Mesendoderm (in vitro differentiated cells): ENCODE data around the gene F13A1.

Experiments
- DNase-seq: peaks from one replicate; pipeline ENCODE4 v3.0.0; 2013
- H2AK5ac ChIP-seq: 2 replicates; pipeline ENCODE4 v1.6.1; 2013; ENCODE audit warnings: low read length, inconsistent platforms
- H2BK120ac ChIP-seq: 2 replicates; pipeline ENCODE4 v1.6.1; 2013; ENCODE audit warnings: low read depth, mild to moderate bottlenecking, low read length, moderate library complexity, mixed read lengths
- H2BK15ac ChIP-seq: replicated peaks from 2 replicates; pipeline ENCODE4 v1.6.1; 2013; ENCODE audit warnings: low read depth, mild to moderate bottlenecking, moderate library complexity
- H2BK5ac ChIP-seq: 2 replicates; pipeline ENCODE4 v1.6.1; 2013; ENCODE audit warnings: low read length, inconsistent platforms
- H3K18ac ChIP-seq: 2 replicates; pipeline ENCODE4 v1.6.1; 2013; ENCODE audit warnings: mild to moderate bottlenecking, low read length, mixed read lengths
- H3K23ac ChIP-seq: one replicate; pipeline ENCODE4 v1.6.1; 2013; ENCODE audit warnings: low read length
- H3K27ac ChIP-seq: 2 replicates; pipeline ENCODE4 v1.5.1; 2013; ENCODE audit warnings: low read depth, mild to moderate bottlenecking, inconsistent platforms, low read length, moderate library complexity
- H3K27me3 ChIP-seq: 2 replicates; pipeline ENCODE4 v1.6.1; 2013; ENCODE audit warnings: low read length, control low read depth, mild to moderate bottlenecking, inconsistent platforms; ENCODE audit not compliant: insufficient read depth, poor library complexity
- H3K36me3 ChIP-seq: 2 replicates; pipeline ENCODE4 v1.6.1; 2013; ENCODE audit warnings: low read length, inconsistent platforms; ENCODE audit not compliant: control insufficient read depth, insufficient read depth
- H3K4ac ChIP-seq: one replicate; pipeline ENCODE4 v1.6.1; 2013; ENCODE audit warnings: low read depth, mild to moderate bottlenecking, low read length, moderate library complexity
- H3K4me1 ChIP-seq: 2 replicates; pipeline ENCODE4 v1.6.1; 2013; ENCODE audit warnings: low read depth, low read length, inconsistent platforms; ENCODE audit not compliant: control insufficient read depth
- H3K4me2 ChIP-seq: 2 replicates; pipeline ENCODE4 v1.6.1; 2013; ENCODE audit warnings: low read length
- H3K4me3 ChIP-seq: 2 replicates; pipeline ENCODE4 v1.5.1; 2013; ENCODE audit warnings: mild to moderate bottlenecking, low read length
- H3K56ac ChIP-seq: one replicate; pipeline ENCODE4 v1.6.1; 2013; ENCODE audit warnings: low read length
- H3K79me1 ChIP-seq: 2 replicates; pipeline ENCODE4 v1.6.1; 2013; ENCODE audit warnings: low read length, inconsistent platforms
- H3K79me2 ChIP-seq: 2 replicates; pipeline ENCODE4 v1.6.1; 2013; ENCODE audit warnings: mild to moderate bottlenecking, low read length; ENCODE audit not compliant: control insufficient read depth, insufficient read depth
- H3K9ac ChIP-seq: 2 replicates; pipeline ENCODE4 v1.6.1; 2013; ENCODE audit warnings: low read length, inconsistent platforms
- H4K5ac ChIP-seq: one replicate; pipeline ENCODE4 v1.6.1; 2013; ENCODE audit warnings: low read length
- H4K8ac ChIP-seq: one replicate; pipeline ENCODE4 v1.6.1; 2013; ENCODE audit warnings: low read depth, mild to moderate bottlenecking, control low read depth, low read length, moderate library complexity
- WGBS: extraction: QIAGEN DNeasy Blood & Tissue Kit; methylation state at CpG from one replicate; pipeline ENCODE4 v1.1.7; 2013; ENCODE audit warnings: low lambda C conversion rate, missing lambda C conversion rate; ENCODE audit not compliant: insufficient coverage; ENCODE audit errors: extremely low coverage; 5-methylcytosine and 5-hydroxymethylcytosine counted together

The F13A1 gene

GRCh38 chr6:6251555-6252280 is 68.7 kb downstream of the F13A1 start:
- Histone ChIP-seq H4K5ac (no peak overlapping the region), H3K4me2 (no peak overlapping the region), H3K9ac (no peak overlapping the region), H3K23ac (no peak overlapping the region), H3K79me2 (no peaks in the 10 kb centered on the region), H4K8ac (no peak overlapping the region), H3K79me1 (no peaks in the 10 kb centered on the region), H2BK120ac (no peak overlapping the region), H3K4ac (no peak overlapping the region), H3K27me3 (no peaks in the 10 kb centered on the region), H2BK5ac (no peak overlapping the region), H2AK5ac (no peak overlapping the region), H3K4me1 (no peaks in the 10 kb centered on the region), H2BK15ac (no peak overlapping the region), H3K56ac (no peak overlapping the region), H3K4me3 (no peak overlapping the region), H3K18ac (no peak overlapping the region), H3K36me3 (no peaks in the 10 kb centered on the region), H3K27ac (no peak overlapping the region)
- WGBS, result no CpG with 5 or more reads among the region's 13 CpGs
- DNase-seq, result no peak

GRCh38 chr6:6248651-6249050 is 71.8 kb downstream of the F13A1 start:
- no peak overlapping the region for H3K9ac ChIP-seq

GRCh38 chr6:6246544-6246943 is 73.9 kb downstream of the F13A1 start:
- Histone ChIP-seq H2BK120ac (no peak overlapping the region), H2BK5ac (no peak overlapping the region), H4K8ac (no peak overlapping the region), H3K27me3 (no peaks in the 10 kb centered on the region), H4K5ac (no peak overlapping the region), H3K9ac (no peak overlapping the region), H3K4me2 (no peak overlapping the region), H3K4ac (no peak overlapping the region), H3K79me1 (no peaks in the 10 kb centered on the region), H2AK5ac (no peak overlapping the region), H3K4me3 (no peak overlapping the region), H3K36me3 (no peaks in the 10 kb centered on the region), H3K18ac (no peak overlapping the region), H2BK15ac (no peak overlapping the region), H3K56ac (no peak overlapping the region), H3K79me2 (no peaks in the 10 kb centered on the region), H3K23ac (no peak overlapping the region), H3K27ac (no peak overlapping the region), H3K4me1 (no peaks in the 10 kb centered on the region)
- DNase-seq, result no peak
- no CpG with 5 or more reads among the region's 2 CpGs for WGBS

More at GRCh38 chr6:6248651-6249050, 71.8 kb downstream of the F13A1 start:
- Histone ChIP-seq H3K18ac (no peak overlapping the region), H3K23ac (no peak overlapping the region), H3K56ac (no peak overlapping the region), H3K27ac (no peak overlapping the region), H2BK120ac (no peak overlapping the region), H2BK5ac (no peak overlapping the region), H3K79me2 (no peaks in the 10 kb centered on the region), H3K36me3 (no peaks in the 10 kb centered on the region), H2BK15ac (no peak overlapping the region), H3K27me3 (no peaks in the 10 kb centered on the region), H3K4me2 (no peak overlapping the region), H3K4me1 (no peaks in the 10 kb centered on the region), H4K8ac (no peak overlapping the region), H4K5ac (no peak overlapping the region), H3K4me3 (no peak overlapping the region), H2AK5ac (no peak overlapping the region), H3K79me1 (no peaks in the 10 kb centered on the region), H3K4ac (no peak overlapping the region)
- WGBS, result no CpG with 5 or more reads among the region's 2 CpGs
- DNase-seq, result no peak

- Histone ChIP-seq H3K79me2 (no peaks in the 10 kb centered on the region), H3K27ac (no peak overlapping the region), H3K18ac (no peak overlapping the region), H2AK5ac (no peak overlapping the region), H3K4me2 (no peak overlapping the region), H2BK15ac (no peak overlapping the region), H4K5ac (no peak overlapping the region), H2BK5ac (no peak overlapping the region), H3K4ac (no peak overlapping the region), H4K8ac (no peak overlapping the region), H3K36me3 (no peaks in the 10 kb centered on the region), H3K4me3 (no peak overlapping the region), H3K56ac (no peak overlapping the region), H3K23ac (no peak overlapping the region), H3K79me1 (no peaks in the 10 kb centered on the region), H3K27me3 (no peaks in the 10 kb centered on the region), H3K4me1 (no peaks in the 10 kb centered on the region), H2BK120ac (no peak overlapping the region), H3K9ac (no peak overlapping the region)
- no CpG with 5 or more reads among the region's 5 CpGs for WGBS
- DNase-seq, result no peak
Measured at GRCh38 chr6:6244624-6245023, 75.8 kb downstream of the F13A1 start.

- H3K79me1 ChIP-seq, result no peaks in the 10 kb centered on the region
- H3K18ac ChIP-seq, result no peak overlapping the region
- no peak overlapping the region for H3K23ac ChIP-seq
- no peaks in the 10 kb centered on the region for H3K27me3 ChIP-seq
- no peaks in the 10 kb centered on the region for H3K4me1 ChIP-seq
- H2AK5ac ChIP-seq, result no peak overlapping the region
- H3K27ac ChIP-seq, result no peak overlapping the region
- WGBS, result no CpG with 5 or more reads among the region's 7 CpGs
- no peak overlapping the region for H4K8ac ChIP-seq
- H3K9ac ChIP-seq, result no peak overlapping the region
- no peaks in the 10 kb centered on the region for H3K36me3 ChIP-seq
- H3K4me3 ChIP-seq, result no peak overlapping the region
- no peak overlapping the region for H3K4me2 ChIP-seq
- H2BK120ac ChIP-seq, result no peak overlapping the region
- H2BK5ac ChIP-seq, result no peak overlapping the region
- no peaks in the 10 kb centered on the region for H3K79me2 ChIP-seq
- H4K5ac ChIP-seq, result no peak overlapping the region
- no peak overlapping the region for H3K56ac ChIP-seq
- H2BK15ac ChIP-seq, result no peak overlapping the region
- DNase-seq, result no peak
- H3K4ac ChIP-seq, result no peak overlapping the region
Measured at GRCh38 chr6:6243846-6244245, 76.6 kb downstream of the F13A1 start.
